Suprapubic skin (tissue), 3 donors: Measurements from ENCODE around the gene VWF.
"Not testable (repeated sequence)": the region's sequence is repeated elsewhere in the genome, so short reads cannot be mapped to it uniquely, and the experiment has no call there.

Experiments used
- CTCF ChIP-seq, 2 donors: fragments of 200-600 bp in 1 of 2; fragments of 450-650 bp in 1 of 2; sonication (generic) in 1 of 2; IDR thresholded peaks; one replicate each; pipeline ENCODE4 v1.5.1; 2016 to 2019; ENCODE audit warnings: antibody characterized with exemption in 2 of 2, mild to moderate bottlenecking in 1 of 2, moderate library complexity in 1 of 2
- POLR2AphosphoS5 ChIP-seq, 3 donors: sonication (generic); formaldehyde crosslinking; IDR thresholded peaks; one replicate each; pipeline ENCODE4 v1.6.1; 2017; ENCODE audit warnings: antibody characterized with exemption in 3 of 3

GRCh38 chr12:6024066-6024465 lies 100.4 kb downstream of the VWF start:
- not testable (repeated sequence) for TF ChIP-seq CTCF, POLR2AphosphoS5 (IDR thresholded peaks at IDR 0.05)
